GM12872 (cell line): ENCODE data around the gene TBC1D24.
A peak's percentile ranks its signal among the peaks of the same experiment; 100 is the strongest.

Experiments
- CTCF ChIP-seq: IDR thresholded peaks from 3 replicates; pipeline ENCODE4 v1.5.1; 2011; ENCODE audit warnings: low read depth, mild to moderate bottlenecking, low read length, moderate library complexity; ENCODE audit not compliant: insufficient read depth

Gene TBC1D24

GRCh38 chr16:2539845-2540458, 65.0 kb downstream of the TBC1D24 start:
- peak; percentile 55 for TF ChIP-seq CTCF
